ENCODE data around the gene SYNE1. TPM values are rescaled to one million over a fixed set of nuclear protein-coding genes. Genes with fewer than 3 reads are reported as not detected.

Gene SYNE1
- total and polyA plus RNA-seq, 2 of the 8 experiments (the other 6 are each of a cell fraction or from before 2014, with no cell fraction given), result 2.8 to 5.5 TPM

DNA sequence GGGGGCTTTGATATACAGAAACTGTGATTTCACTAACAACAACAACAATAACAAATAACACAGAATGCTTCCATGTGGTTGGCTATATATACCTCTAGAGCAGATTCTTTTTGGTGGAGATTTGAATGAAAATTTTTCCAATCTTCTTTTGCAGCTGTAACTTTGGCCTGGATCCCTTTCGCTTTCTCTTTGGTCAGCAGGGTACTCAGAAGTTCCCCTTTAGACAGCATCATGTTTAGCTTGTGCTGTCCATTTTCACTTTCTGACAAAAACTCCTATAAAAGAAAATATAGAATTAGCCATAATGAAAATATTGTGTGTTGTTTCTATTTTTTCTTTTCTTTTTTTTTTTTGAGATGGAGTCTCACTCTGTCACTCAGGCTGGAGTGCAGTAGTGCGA, 264.2 kb downstream of the SYNE1 start:
- FAIRE-seq, result no peak
- H3K79me2 ChIP-seq (ENCODE audit: control insufficient read depth in 1 of 2, insufficient read depth in 2 of 2, low read length in 2 of 2), result no peaks in the 10 kb centered on the region
- H3K4me2 ChIP-seq (ENCODE audit: insufficient read depth in 1 of 2, low read depth in 2 of 2, low read length in 2 of 2), result no peak overlapping the region
- CTCF ChIA-PET (ENCODE audit: partially characterized antibody), result interaction anchor here (0.9 to 1.0 kb wide), 2 partner anchors 9 to 12 kb away, joined by 3 read pairs; no protein-coding TSS in a partner anchor
- H3K4ac ChIP-seq (replicated peaks; ENCODE audit: insufficient read length, low read depth, low read length), result no peak overlapping the region
- H3K79me1 ChIP-seq (ENCODE audit: low read depth, low read length), result no peaks in the 10 kb centered on the region
- H3K23me2 ChIP-seq (ENCODE audit: low read depth, low read length), result no peaks in the 10 kb centered on the region
- no peak overlapping the region for H2BK120ac ChIP-seq (replicated peaks; ENCODE audit: low read depth, low read length)
- no peak overlapping the region for H4K5ac ChIP-seq (ENCODE audit: insufficient read length, low read depth, low read length)
- POLR2A ChIA-PET (ENCODE audit: partially characterized antibody), result no interaction called here
- no peak overlapping the region for H3K4me3 ChIP-seq (ENCODE audit: extremely low read depth in 1 of 4, insufficient read depth in 2 of 4, low read depth in 3 of 4, low read length in 4 of 4)
- no peak for DNase-seq (ENCODE audit: low read depth in 1 of 2, low spot score in 2 of 2)
- H2AK5ac ChIP-seq (ENCODE audit: low read depth, low read length), result no peak overlapping the region
- no peak overlapping the region for H4K8ac ChIP-seq (ENCODE audit: extremely low read depth, insufficient read depth, low read length)
- no peak overlapping the region for H4K91ac ChIP-seq (replicated peaks; ENCODE audit: insufficient read length, low read length)
- no peak overlapping the region for H3K14ac ChIP-seq (ENCODE audit: insufficient read length)
- no peak overlapping the region for H2AFZ ChIP-seq (ENCODE audit: low read length)
- H3K23ac ChIP-seq (ENCODE audit: insufficient read length), result no peak overlapping the region
- H2BK15ac ChIP-seq (ENCODE audit: low read length), result no peak overlapping the region
- H3K4me1 ChIP-seq (replicated peaks in 1 of 4; ENCODE audit: control insufficient read depth in 3 of 4, insufficient read depth in 4 of 4, low read length in 3 of 4), result no peaks in the 10 kb centered on the region; a peak in 1 of 7 replicates
- H3K9ac ChIP-seq (replicated peaks in 1 of 4; ENCODE audit: extremely low read depth in 1 of 4, low read depth in 3 of 4, low read length in 3 of 4), result no peak overlapping the region
- no peak overlapping the region for H3K18ac ChIP-seq (ENCODE audit: extremely low read depth, low read length)
- H3K27ac ChIP-seq (ENCODE audit: low read depth, low read length), result no peak overlapping the region
- no peaks in the 10 kb centered on the region for H4K20me1 ChIP-seq (replicated peaks in 1 of 2; ENCODE audit: control insufficient read depth in 1 of 2, insufficient read depth in 2 of 2, low read length in 2 of 2)
- WGBS, 2 experiments (ENCODE audit: extremely low coverage in 1 of 2, insufficient coverage in 1 of 2, insufficient read length in 1 of 2, insufficient replicate concordance in 2 of 2, low coverage in 1 of 2, low lambda C conversion rate in 2 of 2, missing lambda C conversion rate in 1 of 2), result 100% methylated on average over 1 of the region's 2 CpGs; no CpG with 5 or more reads in 1 of the 2 experiments
- no peak overlapping the region for H2BK20ac ChIP-seq (ENCODE audit: low read length)
- H3K36me3 ChIP-seq (ENCODE audit: control insufficient read depth in 2 of 4, insufficient read depth in 4 of 4, low read length in 3 of 4), result no peaks in the 10 kb centered on the region
- no peaks in the 10 kb centered on the region for H3K9me3 ChIP-seq (ENCODE audit: insufficient read depth in 2 of 2, low read depth in 1 of 2, low read length in 1 of 2)
- no peak overlapping the region for H3K56ac ChIP-seq (replicated peaks; ENCODE audit: insufficient read length, low read depth, low read length)
- H2BK5ac ChIP-seq (ENCODE audit: low read depth, low read length), result no peak overlapping the region
- no peak overlapping the region for H2BK12ac ChIP-seq (ENCODE audit: low read depth, low read length)
- H3K27me3 ChIP-seq (replicated peaks in 1 of 4; ENCODE audit: control insufficient read depth in 3 of 4, extremely low read depth in 1 of 4, insufficient read depth in 3 of 4, low read length in 3 of 4), result no peaks in the 10 kb centered on the region
- no peak for TF ChIP-seq SP1 (IDR thresholded peaks at IDR 0.05; ENCODE audit: low read depth, low read length)
- TF ChIP-seq BCL11A (IDR thresholded peaks at IDR 0.05; ENCODE audit: low read depth in 2 of 2, low read length in 2 of 2), result no peak
- no peak for TF ChIP-seq CEBPB (IDR thresholded peaks at IDR 0.05; ENCODE audit: low read depth, low read length)
- no peak for TF ChIP-seq POLR2AphosphoS5 (IDR thresholded peaks at IDR 0.05; ENCODE audit: low read depth, low read length)
- TF ChIP-seq EZH2 (IDR thresholded peaks at IDR 0.05; ENCODE audit: low read depth, low read length, severe bottlenecking), result no peak
- TF ChIP-seq, protein P1, sequence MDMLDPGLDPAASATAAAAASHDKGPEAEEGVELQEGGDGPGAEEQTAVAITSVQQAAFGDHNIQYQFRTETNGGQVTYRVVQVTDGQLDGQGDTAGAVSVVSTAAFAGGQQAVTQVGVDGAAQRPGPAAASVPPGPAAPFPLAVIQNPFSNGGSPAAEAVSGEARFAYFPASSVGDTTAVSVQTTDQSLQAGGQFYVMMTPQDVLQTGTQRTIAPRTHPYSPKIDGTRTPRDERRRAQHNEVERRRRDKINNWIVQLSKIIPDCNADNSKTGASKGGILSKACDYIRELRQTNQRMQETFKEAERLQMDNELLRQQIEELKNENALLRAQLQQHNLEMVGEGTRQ (IDR thresholded peaks at IDR 0.05; ENCODE audit: low read length), result no peak
- no peak for TF ChIP-seq HDAC2 (IDR thresholded peaks at IDR 0.05; ENCODE audit: borderline replicate concordance in 1 of 2, low read depth in 2 of 2, low read length in 2 of 2)
- TF ChIP-seq, protein P2, sequence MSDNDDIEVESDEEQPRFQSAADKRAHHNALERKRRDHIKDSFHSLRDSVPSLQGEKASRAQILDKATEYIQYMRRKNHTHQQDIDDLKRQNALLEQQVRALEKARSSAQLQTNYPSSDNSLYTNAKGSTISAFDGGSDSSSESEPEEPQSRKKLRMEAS (IDR thresholded peaks at IDR 0.05), result no peak
- TF ChIP-seq, protein P3, sequence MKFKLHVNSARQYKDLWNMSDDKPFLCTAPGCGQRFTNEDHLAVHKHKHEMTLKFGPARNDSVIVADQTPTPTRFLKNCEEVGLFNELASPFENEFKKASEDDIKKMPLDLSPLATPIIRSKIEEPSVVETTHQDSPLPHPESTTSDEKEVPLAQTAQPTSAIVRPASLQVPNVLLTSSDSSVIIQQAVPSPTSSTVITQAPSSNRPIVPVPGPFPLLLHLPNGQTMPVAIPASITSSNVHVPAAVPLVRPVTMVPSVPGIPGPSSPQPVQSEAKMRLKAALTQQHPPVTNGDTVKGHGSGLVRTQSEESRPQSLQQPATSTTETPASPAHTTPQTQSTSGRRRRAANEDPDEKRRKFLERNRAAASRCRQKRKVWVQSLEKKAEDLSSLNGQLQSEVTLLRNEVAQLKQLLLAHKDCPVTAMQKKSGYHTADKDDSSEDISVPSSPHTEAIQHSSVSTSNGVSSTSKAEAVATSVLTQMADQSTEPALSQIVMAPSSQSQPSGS (IDR thresholded peaks at IDR 0.05; ENCODE audit: low read length), result no peak
- TF ChIP-seq, protein P4, sequence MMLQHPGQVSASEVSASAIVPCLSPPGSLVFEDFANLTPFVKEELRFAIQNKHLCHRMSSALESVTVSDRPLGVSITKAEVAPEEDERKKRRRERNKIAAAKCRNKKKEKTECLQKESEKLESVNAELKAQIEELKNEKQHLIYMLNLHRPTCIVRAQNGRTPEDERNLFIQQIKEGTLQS (IDR thresholded peaks at IDR 0.05; ENCODE audit: insufficient read depth, low read depth, low read length), result no peak
- no peak for TF ChIP-seq SP4 (IDR thresholded peaks at IDR 0.05; ENCODE audit: low read length)

Measured in H1 (cell line).